Colonic mucosa (tissue), 4 donors: ENCODE data around the gene GAK. TPM values are rescaled to one million over a fixed set of nuclear protein-coding genes. Genes with fewer than 3 reads are reported as not detected.

Experiments
- DNase-seq: peaks from one replicate; pipeline ENCODE4 v3.0.0-alpha.2; 2020
- H3K27ac ChIP-seq: fragments of 200-600 bp; one replicate; pipeline ENCODE4 v1.8.0; 2021
- H3K27me3 ChIP-seq: fragments of 200-600 bp; one replicate; pipeline ENCODE4 v1.8.0; 2021
- H3K36me3 ChIP-seq: fragments of 200-600 bp; one replicate; pipeline ENCODE4 v1.8.0; 2021
- H3K4me1 ChIP-seq: fragments of 200-600 bp; one replicate; pipeline ENCODE4 v1.8.0; 2021; ENCODE audit warnings: mild to moderate bottlenecking
- H3K4me3 ChIP-seq: fragments of 200-600 bp; one replicate; pipeline ENCODE4 v1.8.0; 2021
- H3K9ac ChIP-seq, 2 donors: one replicate each; pipeline ENCODE4 v1.7.0; 2013; ENCODE audit warnings: control low read depth in 2 of 2, low read depth in 2 of 2, low read length in 2 of 2
- H3K9me3 ChIP-seq: fragments of 200-600 bp; one replicate; pipeline ENCODE4 v1.8.0; 2021
- intact Hi-C: fragments of 100-400 bp; cut with DNase I; formaldehyde crosslinking; loops from one replicate; pipeline ENCODE4 v1.14.1; 2022
- total RNA-seq, 2 donors: library from RNA; stranded (reverse); fragmentation: NEBNext Ultra II Directional in 1 of 2; extraction: Animal tissue kit (Norgen Biotek cat#: 25700) in 1 of 2; gene quantifications; one replicate each; pipeline ENCODE4 v1.2.1, GENCODE V29; 2021
- TF ChIP-seq, protein P1 (sequence below): fragments of 200-600 bp; IDR thresholded peaks from one replicate; pipeline ENCODE4 v1.8.0; 2022; ENCODE audit warnings: antibody characterized with exemption, mild to moderate bottlenecking
- donor health status: healthy.
- donor health status: DM: no; HTN: no; CAD: no.
- donor health status: DM: no; HTN: no; CAD: no.

Gene GAK
- total RNA-seq, 2 donors from 2014 or later, result 198 to 266 TPM

DNA sequence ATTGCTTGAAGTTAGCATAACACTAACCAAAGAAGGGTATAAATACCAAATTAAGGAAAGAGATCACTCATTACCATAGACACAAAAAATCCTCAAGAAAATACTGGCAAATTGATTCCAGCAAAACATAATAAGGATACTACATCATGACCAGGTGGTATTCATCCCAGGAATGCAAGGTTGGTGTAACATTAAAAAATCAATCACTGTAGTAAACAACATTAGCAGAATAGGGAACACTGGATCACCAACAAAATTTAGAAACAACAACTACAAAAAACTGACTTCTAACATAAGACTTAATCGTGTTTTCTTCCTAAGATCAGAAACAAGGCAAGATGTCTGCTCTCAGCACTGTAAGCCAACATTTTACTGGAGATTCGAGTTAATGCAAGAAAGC, 14.1 kb downstream of the GAK start:
- H3K27ac ChIP-seq, result no peak overlapping the region
- H3K27me3 ChIP-seq, result no peaks in the 10 kb centered on the region
- no peak overlapping the region for H3K9ac ChIP-seq
- no peak overlapping the region for H3K4me3 ChIP-seq
- H3K9me3 ChIP-seq, result no peaks in the 10 kb centered on the region
- DNase-seq, result no peak
- H3K36me3 ChIP-seq, result no peaks in the 10 kb centered on the region
- TF ChIP-seq, protein P1, sequence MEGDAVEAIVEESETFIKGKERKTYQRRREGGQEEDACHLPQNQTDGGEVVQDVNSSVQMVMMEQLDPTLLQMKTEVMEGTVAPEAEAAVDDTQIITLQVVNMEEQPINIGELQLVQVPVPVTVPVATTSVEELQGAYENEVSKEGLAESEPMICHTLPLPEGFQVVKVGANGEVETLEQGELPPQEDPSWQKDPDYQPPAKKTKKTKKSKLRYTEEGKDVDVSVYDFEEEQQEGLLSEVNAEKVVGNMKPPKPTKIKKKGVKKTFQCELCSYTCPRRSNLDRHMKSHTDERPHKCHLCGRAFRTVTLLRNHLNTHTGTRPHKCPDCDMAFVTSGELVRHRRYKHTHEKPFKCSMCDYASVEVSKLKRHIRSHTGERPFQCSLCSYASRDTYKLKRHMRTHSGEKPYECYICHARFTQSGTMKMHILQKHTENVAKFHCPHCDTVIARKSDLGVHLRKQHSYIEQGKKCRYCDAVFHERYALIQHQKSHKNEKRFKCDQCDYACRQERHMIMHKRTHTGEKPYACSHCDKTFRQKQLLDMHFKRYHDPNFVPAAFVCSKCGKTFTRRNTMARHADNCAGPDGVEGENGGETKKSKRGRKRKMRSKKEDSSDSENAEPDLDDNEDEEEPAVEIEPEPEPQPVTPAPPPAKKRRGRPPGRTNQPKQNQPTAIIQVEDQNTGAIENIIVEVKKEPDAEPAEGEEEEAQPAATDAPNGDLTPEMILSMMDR, result no peak
- H3K4me1 ChIP-seq, result no peaks in the 10 kb centered on the region
- intact Hi-C loops, result no loop called here

DNA sequence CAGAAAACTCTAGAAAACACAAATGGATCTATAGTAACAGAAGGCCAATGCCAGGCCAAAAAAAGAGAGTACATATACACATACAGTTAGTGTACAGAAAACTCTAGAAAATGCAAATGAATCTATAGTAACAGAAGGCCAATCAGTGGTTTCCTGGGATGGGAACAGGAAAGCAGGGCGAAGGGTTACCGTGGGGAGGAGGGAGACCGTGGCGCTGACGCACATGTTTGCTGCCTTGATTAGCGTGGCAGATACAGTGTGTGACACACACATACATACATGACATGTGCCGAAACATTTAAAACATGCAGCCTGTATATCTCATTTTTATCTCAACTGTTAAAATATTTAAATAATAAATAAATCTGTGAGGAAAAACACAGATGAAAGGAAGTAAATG, 14.7 kb downstream of the GAK start:
- no peak overlapping the region for H3K4me3 ChIP-seq
- no peaks in the 10 kb centered on the region for H3K27me3 ChIP-seq
- no peaks in the 10 kb centered on the region for H3K4me1 ChIP-seq
- no peaks in the 10 kb centered on the region for H3K36me3 ChIP-seq
- H3K9me3 ChIP-seq, result no peaks in the 10 kb centered on the region
- TF ChIP-seq, protein P1, result no peak
- no peak for DNase-seq
- intact Hi-C loops, result no loop called here
- no peak overlapping the region for H3K27ac ChIP-seq
- no peak overlapping the region for H3K9ac ChIP-seq

DNA sequence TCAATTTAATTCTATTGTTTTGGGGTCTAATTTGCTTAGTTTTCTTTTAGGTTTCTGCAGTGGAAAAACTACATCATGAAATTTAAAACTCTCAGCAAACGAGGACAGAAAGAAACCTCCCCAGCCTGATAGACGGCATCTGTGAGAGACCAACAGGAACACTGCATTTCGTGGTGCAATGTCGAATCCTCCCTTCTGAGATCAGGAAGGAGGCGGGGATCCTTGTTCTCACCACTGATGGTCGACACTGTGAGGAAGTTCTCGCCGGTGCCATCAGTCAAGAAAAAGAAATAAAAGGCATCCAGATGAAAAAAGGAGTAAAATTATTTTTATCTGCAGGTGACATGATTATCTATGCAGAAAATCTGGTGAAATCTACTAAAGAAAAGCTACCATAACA, 16.5 kb downstream of the GAK start:
- Histone ChIP-seq H3K9ac (no peak overlapping the region), H3K4me3 (no peak overlapping the region), H3K9me3 (no peaks in the 10 kb centered on the region), H3K27me3 (no peaks in the 10 kb centered on the region), H3K36me3 (peaks cover 5% of the 10 kb centered on the region), H3K27ac (no peak overlapping the region), H3K4me1 (no peaks in the 10 kb centered on the region)
- TF ChIP-seq, protein P1, result no peak
- DNase-seq, result no peak
- intact Hi-C loops, result no loop called here

DNA sequence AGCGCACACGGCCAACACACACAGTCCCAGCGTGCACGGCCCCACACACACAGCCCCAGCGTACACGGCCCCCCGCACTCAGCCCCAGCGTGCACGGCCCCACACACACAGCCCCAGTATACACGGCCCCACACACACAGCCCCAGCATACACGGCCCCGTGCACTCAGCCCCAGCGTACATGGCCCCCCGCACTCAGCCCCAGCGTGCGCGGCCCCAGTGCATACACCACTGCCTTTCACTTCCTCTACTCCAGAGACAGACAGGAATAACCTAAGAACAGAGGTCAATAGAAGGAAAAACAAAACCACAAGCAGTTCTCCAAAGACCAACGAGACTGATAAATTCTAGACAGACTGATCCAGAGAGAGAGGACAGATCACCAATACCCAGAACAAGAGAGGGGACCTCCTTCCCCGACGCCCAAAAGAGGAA, 17.1 kb downstream of the GAK start:
- no peaks in the 10 kb centered on the region for H3K9me3 ChIP-seq
- intact Hi-C loops, result no loop called here
- TF ChIP-seq, protein P1, result no peak
- no peak for DNase-seq
- H3K27ac ChIP-seq, result no peak overlapping the region
- H3K9ac ChIP-seq, result no peak overlapping the region
- H3K36me3 ChIP-seq, result peaks cover 5% of the 10 kb centered on the region
- H3K4me3 ChIP-seq, result no peak overlapping the region
- no peaks in the 10 kb centered on the region for H3K4me1 ChIP-seq
- no peaks in the 10 kb centered on the region for H3K27me3 ChIP-seq

DNA sequence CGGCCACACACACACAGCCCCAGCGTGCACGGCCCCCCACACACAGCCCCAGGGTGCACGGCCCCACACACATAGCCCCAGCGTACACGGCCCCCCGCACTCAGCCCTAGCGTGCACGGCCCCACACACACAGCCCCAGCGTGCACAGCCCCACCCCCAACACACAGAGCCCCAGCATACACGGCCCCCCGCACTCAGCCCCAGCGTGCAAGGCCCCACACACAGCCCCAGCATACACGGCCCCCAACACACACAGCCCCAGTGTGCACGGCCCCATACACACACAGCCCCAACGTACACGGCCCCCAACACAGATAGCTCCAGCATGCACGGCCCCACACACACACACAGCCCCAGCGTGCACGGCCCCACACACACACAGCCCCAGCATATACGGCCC, 17.6 kb downstream of the GAK start:
- no peaks in the 10 kb centered on the region for H3K9me3 ChIP-seq
- peaks cover 5% of the 10 kb centered on the region for H3K36me3 ChIP-seq
- TF ChIP-seq, protein P1, result no peak
- H3K4me1 ChIP-seq, result no peaks in the 10 kb centered on the region
- H3K4me3 ChIP-seq, result no peak overlapping the region
- H3K9ac ChIP-seq, result no peak overlapping the region
- intact Hi-C loops, result no loop called here
- H3K27me3 ChIP-seq, result no peaks in the 10 kb centered on the region
- no peak for DNase-seq
- H3K27ac ChIP-seq, result no peak overlapping the region

DNA sequence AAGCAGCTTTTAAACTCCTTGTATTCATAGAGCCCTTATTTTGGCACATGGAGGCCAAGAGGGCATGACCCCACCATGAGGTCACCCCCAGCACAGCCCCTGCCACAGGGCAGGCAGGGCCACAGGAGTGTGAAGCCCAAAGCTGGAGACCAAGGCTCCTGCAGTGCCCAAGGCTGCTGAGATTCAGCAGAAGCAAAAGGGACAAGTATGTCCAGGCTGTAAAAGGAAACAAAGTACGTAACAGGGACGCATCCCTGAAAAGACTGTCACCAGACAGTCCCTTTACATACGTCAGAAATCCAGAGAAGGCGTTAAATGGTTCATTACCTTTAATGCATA, 18.9 kb downstream of the GAK start:
- H3K36me3 ChIP-seq, result peaks cover 5% of the 10 kb centered on the region
- TF ChIP-seq, protein P1, result no peak
- no peak for DNase-seq
- H3K4me1 ChIP-seq, result no peaks in the 10 kb centered on the region
- no peak overlapping the region for H3K9ac ChIP-seq
- H3K27ac ChIP-seq, result no peak overlapping the region
- intact Hi-C loops, result no loop called here
- H3K27me3 ChIP-seq, result no peaks in the 10 kb centered on the region
- no peak overlapping the region for H3K4me3 ChIP-seq
- H3K9me3 ChIP-seq, result no peaks in the 10 kb centered on the region
